Measurements from ENCODE around the gene DHRSX. TPM values are rescaled to one million over a fixed set of nuclear protein-coding genes. Genes with fewer than 3 reads are reported as not detected.

The DHRSX gene
- total and polyA plus RNA-seq, 7 donors = 12.5 to 25.2 (median 16.1) TPM

- H3K4me3 ChIP-seq = no peak overlapping the region
- TF ChIP-seq EP300 (IDR thresholded peaks at IDR 0.05) = no peak
- no peak for TF ChIP-seq POLR2AphosphoS5 (IDR thresholded peaks at IDR 0.05)
- TF ChIP-seq, protein P1, sequence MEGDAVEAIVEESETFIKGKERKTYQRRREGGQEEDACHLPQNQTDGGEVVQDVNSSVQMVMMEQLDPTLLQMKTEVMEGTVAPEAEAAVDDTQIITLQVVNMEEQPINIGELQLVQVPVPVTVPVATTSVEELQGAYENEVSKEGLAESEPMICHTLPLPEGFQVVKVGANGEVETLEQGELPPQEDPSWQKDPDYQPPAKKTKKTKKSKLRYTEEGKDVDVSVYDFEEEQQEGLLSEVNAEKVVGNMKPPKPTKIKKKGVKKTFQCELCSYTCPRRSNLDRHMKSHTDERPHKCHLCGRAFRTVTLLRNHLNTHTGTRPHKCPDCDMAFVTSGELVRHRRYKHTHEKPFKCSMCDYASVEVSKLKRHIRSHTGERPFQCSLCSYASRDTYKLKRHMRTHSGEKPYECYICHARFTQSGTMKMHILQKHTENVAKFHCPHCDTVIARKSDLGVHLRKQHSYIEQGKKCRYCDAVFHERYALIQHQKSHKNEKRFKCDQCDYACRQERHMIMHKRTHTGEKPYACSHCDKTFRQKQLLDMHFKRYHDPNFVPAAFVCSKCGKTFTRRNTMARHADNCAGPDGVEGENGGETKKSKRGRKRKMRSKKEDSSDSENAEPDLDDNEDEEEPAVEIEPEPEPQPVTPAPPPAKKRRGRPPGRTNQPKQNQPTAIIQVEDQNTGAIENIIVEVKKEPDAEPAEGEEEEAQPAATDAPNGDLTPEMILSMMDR (IDR thresholded peaks at IDR 0.05) = no peak
- TF ChIP-seq POLR2A (IDR thresholded peaks at IDR 0.05) = no peak
- H3K9me3 ChIP-seq = no peaks in the 10 kb centered on the region
- intact Hi-C loops (cut with DNase I) = no loop called here
- H3K27ac ChIP-seq = no peak overlapping the region
- DNase-seq = no peak
- no peaks in the 10 kb centered on the region for H3K27me3 ChIP-seq
- WGBS, 2 donors = 45 to 73% methylated on average over 5 of the region's 5 CpGs
- H3K36me3 ChIP-seq = no peaks in the 10 kb centered on the region
- H3K4me1 ChIP-seq = no peaks in the 10 kb centered on the region
Measured at GRCh38 chrX:2514131-2514530, 13.4 kb upstream of the DHRSX start.

DNA sequence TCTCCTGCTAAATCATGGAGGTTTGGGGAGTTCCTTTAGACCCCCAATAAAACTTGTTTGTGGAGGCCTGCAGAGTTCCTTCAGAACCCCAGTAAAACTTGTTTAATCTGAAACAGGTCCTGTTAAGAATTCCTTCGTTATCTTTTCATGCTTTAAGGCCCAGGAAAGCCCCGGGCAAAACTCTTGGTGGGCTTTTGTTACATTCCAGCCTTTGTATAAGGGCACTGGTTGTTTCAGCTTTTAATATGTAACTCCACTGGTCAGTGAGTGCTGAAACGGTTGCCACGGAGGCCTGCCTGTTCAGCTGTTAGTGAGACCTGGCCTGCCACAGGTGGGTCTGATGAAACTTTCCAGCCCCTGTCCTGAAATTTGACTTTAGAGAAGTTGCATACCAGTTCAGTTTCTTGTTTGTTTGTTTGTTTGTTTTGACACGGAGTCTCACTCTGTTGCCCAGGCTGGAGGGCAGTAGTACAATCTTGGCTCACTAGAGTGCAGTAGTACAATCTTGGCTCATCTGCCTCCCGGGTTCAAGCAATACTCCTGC is 12.4 kb upstream of the DHRSX start:
- 76% methylated on average over 6 of the region's 6 CpGs for WGBS, 2 donors
- H3K4me3 ChIP-seq = no peak overlapping the region
- no peaks in the 10 kb centered on the region for H3K36me3 ChIP-seq
- H3K27ac ChIP-seq = no peak overlapping the region
- intact Hi-C loops (cut with DNase I) = no loop called here
- TF ChIP-seq POLR2AphosphoS5 (IDR thresholded peaks at IDR 0.05) (no peak), EP300 (IDR thresholded peaks at IDR 0.05) (no peak), POLR2A (IDR thresholded peaks at IDR 0.05) (no peak)
- TF ChIP-seq, protein P1 (IDR thresholded peaks at IDR 0.05) = no peak
- no peaks in the 10 kb centered on the region for H3K9me3 ChIP-seq
- no peak for DNase-seq
- H3K27me3 ChIP-seq = no peaks in the 10 kb centered on the region
- no peaks in the 10 kb centered on the region for H3K4me1 ChIP-seq

GRCh38 chrX:2512501-2512900 is 11.7 kb upstream of the DHRSX start:
- intact Hi-C loops (cut with DNase I) = no loop called here
- H3K27ac ChIP-seq = no peak overlapping the region
- H3K27me3 ChIP-seq = no peaks in the 10 kb centered on the region
- no peak overlapping the region for H3K4me3 ChIP-seq
- H3K9me3 ChIP-seq = no peaks in the 10 kb centered on the region
- no peak for DNase-seq
- H3K4me1 ChIP-seq = no peaks in the 10 kb centered on the region
- 91 to 92% methylated on average over 8 of the region's 8 CpGs for WGBS, 2 donors
- TF ChIP-seq, protein P1 (IDR thresholded peaks at IDR 0.05) = no peak
- TF ChIP-seq EP300 (IDR thresholded peaks at IDR 0.05) (no peak), POLR2A (IDR thresholded peaks at IDR 0.05) (no peak), POLR2AphosphoS5 (IDR thresholded peaks at IDR 0.05) (no peak)
- H3K36me3 ChIP-seq = no peaks in the 10 kb centered on the region

- Histone ChIP-seq H3K4me3 (no peak overlapping the region), H3K36me3 (no peaks in the 10 kb centered on the region), H3K27me3 (no peaks in the 10 kb centered on the region), H3K9me3 (no peaks in the 10 kb centered on the region), H3K27ac (no peak overlapping the region), H3K4me1 (no peaks in the 10 kb centered on the region)
- no peak for DNase-seq
- TF ChIP-seq POLR2A (IDR thresholded peaks at IDR 0.05) (no peak), POLR2AphosphoS5 (IDR thresholded peaks at IDR 0.05) (no peak), EP300 (IDR thresholded peaks at IDR 0.05) (no peak)
- TF ChIP-seq, protein P1 (IDR thresholded peaks at IDR 0.05) = no peak
- 95 to 97% methylated on average over 6 of the region's 6 CpGs for WGBS, 2 donors
- intact Hi-C loops (cut with DNase I) = no loop called here
Measured at GRCh38 chrX:2511326-2511725, 10.6 kb upstream of the DHRSX start.
